SK-N-SH (cell line): ENCODE results near the gene WWC2. TPM values are rescaled to one million over a fixed set of nuclear protein-coding genes. Genes with fewer than 3 reads are reported as not detected.

ENCODE experiments used
- CTCF ChIA-PET: fragments of 300-600, 350-600 bp; formaldehyde crosslinking; extraction: SDS; loops from one replicate; lab custom pipeline; 2021; lab: Yijun Ruan, JAX
- POLR2A ChIA-PET: fragments of 350-600 bp; sonication (Branson Sonifier 250); formaldehyde crosslinking; extraction: SDS; loops from one replicate; lab custom pipeline; 2020; ENCODE audit warnings: antibody characterized with exemption, inconsistent platforms; lab: Yijun Ruan, JAX
- DNase-seq: peaks from one replicate; pipeline ENCODE4 v3.0.0; 2012
- H2AFZ ChIP-seq: fragments of 200-600 bp; sonication (generic); 2 replicates; pipeline ENCODE4 v1.8.1; 2016; ENCODE audit warnings: antibody characterized with exemption, mild to moderate bottlenecking, low read depth
- H3F3A ChIP-seq: fragments of 200-600 bp; sonication (generic); replicated peaks from 2 replicates; pipeline ENCODE3; 2016; ENCODE audit warnings: antibody characterized with exemption, mild to moderate bottlenecking; ENCODE audit not compliant: insufficient read depth
- H3K27ac ChIP-seq, 2 experiments: fragments of 200-500 bp in 1 of 2; fragments of 200-600 bp in 1 of 2; sonication (Bioruptor generic) in 1 of 2; sonication (generic), shearing (Covaris generic) in 1 of 2; 2 replicates each; pipeline versions ENCODE4 v1.5.1 to v1.6.1; 2014 to 2016; ENCODE audit warnings: low read depth in 2 of 2, inconsistent platforms in 1 of 2, low read length in 1 of 2, mild to moderate bottlenecking in 1 of 2, mixed read lengths in 1 of 2
- H3K27me3 ChIP-seq: fragments of 200-600 bp; sonication (generic), shearing (Covaris generic); 2 replicates; pipeline ENCODE4 v1.6.1; 2016; ENCODE audit warnings: mixed run types; ENCODE audit not compliant: insufficient read depth
- H3K36me3 ChIP-seq, 2 experiments: fragments of 200-500 bp in 1 of 2; fragments of 200-600 bp in 1 of 2; sonication (Bioruptor generic) in 1 of 2; sonication (generic) in 1 of 2; replicated peaks in 1 of 2; 2 replicates each; pipeline versions ENCODE3 to v1.5.1; 2014 to 2016; ENCODE audit warnings: low read length in 1 of 2, mild to moderate bottlenecking in 1 of 2; ENCODE audit not compliant: insufficient read depth in 2 of 2, control insufficient read depth in 1 of 2
- H3K4me1 ChIP-seq, 2 experiments: fragments of 200-500 bp in 1 of 2; fragments of 200-600 bp in 1 of 2; sonication (Bioruptor generic) in 1 of 2; sonication (generic), shearing (Covaris generic) in 1 of 2; 2 replicates each; pipeline versions ENCODE4 v1.5.1 to v1.6.1; 2014 to 2016; ENCODE audit warnings: low read depth in 1 of 2, low read length in 1 of 2, mixed run types in 1 of 2; ENCODE audit not compliant: insufficient read depth in 2 of 2, control insufficient read depth in 1 of 2
- H3K4me2 ChIP-seq: fragments of 200-600 bp; sonication (generic), shearing (Covaris generic); 2 replicates; pipeline ENCODE4 v1.6.1; 2017; ENCODE audit warnings: mixed run types
- H3K4me3 ChIP-seq, 2 experiments: fragments of 200-500 bp in 1 of 2; fragments of 200-600 bp in 1 of 2; sonication (Bioruptor generic) in 1 of 2; sonication (generic), shearing (Covaris generic) in 1 of 2; 2 replicates each; pipeline versions ENCODE4 v1.5.1 to v1.8.1; 2014 to 2016; ENCODE audit warnings: low read depth in 2 of 2, inconsistent platforms in 1 of 2, low read length in 1 of 2, mild to moderate bottlenecking in 1 of 2, mixed read lengths in 1 of 2, moderate library complexity in 1 of 2
- H3K79me2 ChIP-seq: fragments of 200-600 bp; sonication (generic); 2 replicates; pipeline ENCODE4 v1.8.1; 2017; ENCODE audit warnings: mild to moderate bottlenecking; ENCODE audit not compliant: insufficient read depth
- H3K9ac ChIP-seq: fragments of 200-600 bp; sonication (generic); 2 replicates; pipeline ENCODE4 v1.6.1; 2017; ENCODE audit warnings: mixed run types
- H3K9me2 ChIP-seq: fragments of 200-600 bp; sonication (generic); 2 replicates; pipeline ENCODE4 v1.6.1; 2017; ENCODE audit warnings: mixed run types
- H3K9me3 ChIP-seq: fragments of 200-600 bp; sonication (generic); 2 replicates; pipeline ENCODE4 v1.6.1; 2017; ENCODE audit warnings: mixed run types, mild to moderate bottlenecking, moderate library complexity
- H4K20me1 ChIP-seq: fragments of 200-600 bp; sonication (generic); 2 replicates; pipeline ENCODE4 v1.6.1; 2017; ENCODE audit warnings: mild to moderate bottlenecking, mixed run types; ENCODE audit not compliant: insufficient read depth
- ELF1 ChIP-seq: IDR thresholded peaks from 2 replicates; pipeline ENCODE4 v1.4.0; 2012
- EP300 ChIP-seq, 2 experiments: IDR thresholded peaks; 2 replicates each; pipeline versions ENCODE4 v1.4.0 to v1.6.1; 2012; ENCODE audit warnings: borderline replicate concordance in 1 of 2, low read depth in 1 of 2, low read length in 1 of 2
- EZH2phosphoT487 ChIP-seq: fragments of 200-600 bp; sonication (generic); IDR thresholded peaks from 2 replicates; pipeline ENCODE4 v1.6.1; 2017; ENCODE audit warnings: low read depth, mixed run types, mild to moderate bottlenecking, antibody characterized with exemption, moderate library complexity, borderline replicate concordance
- FOSL2 ChIP-seq: IDR thresholded peaks from 2 replicates; pipeline ENCODE4 v1.4.0; 2012; ENCODE audit warnings: low read depth, mild to moderate bottlenecking, moderate library complexity, borderline replicate concordance
- FOXJ3 ChIP-seq: sonication (generic); formaldehyde crosslinking; IDR thresholded peaks from 2 replicates; pipeline ENCODE4 v1.5.1; 2020; ENCODE audit warnings: mild to moderate bottlenecking, missing genetic modification reagents
- GABPA ChIP-seq: IDR thresholded peaks from 2 replicates; pipeline ENCODE4 v1.4.0; 2012; ENCODE audit warnings: low read depth, mild to moderate bottlenecking
- GATA2 ChIP-seq: sonication (generic); formaldehyde crosslinking; IDR thresholded peaks from 2 replicates; pipeline ENCODE4 v1.5.0; 2020; ENCODE audit warnings: mild to moderate bottlenecking, missing genetic modification reagents
- IRF3 ChIP-seq: fragments of 150-350 bp; IDR thresholded peaks from 2 replicates; pipeline ENCODE4 v1.6.1; 2016; ENCODE audit warnings: mild to moderate bottlenecking, low read depth, low read length
- MAX ChIP-seq: IDR thresholded peaks from 2 replicates; pipeline ENCODE4 v1.4.0; 2012; ENCODE audit warnings: low read depth
- MXI1 ChIP-seq: IDR thresholded peaks from 2 replicates; pipeline ENCODE4 v1.6.1; 2012; ENCODE audit warnings: mild to moderate bottlenecking, low read depth, low read length, improper control_type of control experiment
- PBX3 ChIP-seq: IDR thresholded peaks from 2 replicates; pipeline ENCODE4; 2012
- POLR2AphosphoS5 ChIP-seq: IDR thresholded peaks from 2 replicates; pipeline ENCODE4 v1.6.1; 2012; ENCODE audit warnings: low read depth, low read length
- RCOR1 ChIP-seq: fragments of 150-350 bp; IDR thresholded peaks from 2 replicates; pipeline ENCODE4 v1.6.1; 2017; ENCODE audit warnings: antibody characterized with exemption, low read length
- RFX5 ChIP-seq: IDR thresholded peaks from 2 replicates; pipeline ENCODE4 v1.6.1; 2012; ENCODE audit warnings: mild to moderate bottlenecking, improper control_type of control experiment, low read length
- RXRA ChIP-seq: IDR thresholded peaks from 2 replicates; pipeline ENCODE4 v1.4.0; 2012; ENCODE audit warnings: low read depth, mild to moderate bottlenecking, borderline replicate concordance
- SMC3 ChIP-seq: IDR thresholded peaks from 2 replicates; pipeline ENCODE4 v1.6.1; 2012; ENCODE audit warnings: low read depth, low read length, improper control_type of control experiment
- TAF1 ChIP-seq: IDR thresholded peaks from 2 replicates; pipeline ENCODE4 v1.6.1; 2012; ENCODE audit warnings: low read depth, mild to moderate bottlenecking, low read length, moderate library complexity, borderline replicate concordance
- TCF12 ChIP-seq: IDR thresholded peaks from 2 replicates; pipeline ENCODE4 v1.4.0; 2012
- YY1 ChIP-seq: IDR thresholded peaks from 2 replicates; pipeline ENCODE4 v1.4.0; 2012; ENCODE audit warnings: low read depth, mild to moderate bottlenecking
- ZBTB33 ChIP-seq: IDR thresholded peaks from 2 replicates; pipeline ENCODE4 v1.4.0; 2012; ENCODE audit warnings: low read depth, borderline replicate concordance
- WGBS: methylation state at CpG from one replicate; pipeline ENCODE4 v1.1.6; 2017; ENCODE audit warnings: low lambda C conversion rate; 5-methylcytosine and 5-hydroxymethylcytosine counted together
- polyA plus RNA-seq, 3 experiments: library from polyadenylated mRNA; depleted of rRNA; stranded (reverse); fragments of >200 nt; gene quantifications; 2 replicates each; pipeline ENCODE4 v1.2.3, GENCODE V29; 2012

The WWC2 gene
- polyA plus RNA-seq, 1 of the 3 experiments (the other 2 are of a cell fraction): 18.4 TPM

- no peak for TF ChIP-seq RXRA
- no peak for TF ChIP-seq GATA2 (CRISPR knock-in tag)
These were observed 59.0 kb downstream of the WWC2 start (continued) for GRCh38 chr4:183158062-183158461.

GRCh38 chr4:183161630-183162029 is 62.6 kb downstream of the WWC2 start:
- H3K4me2 ChIP-seq: no peak overlapping the region
- 97% methylated on average over 5 of the region's 5 CpGs for WGBS
- H3K79me2 ChIP-seq: peaks cover 80% of the 10 kb centered on the region
- no peak overlapping the region for H3K4me3 ChIP-seq
- peaks cover 9% of the 10 kb centered on the region for H3F3A ChIP-seq
- peaks cover 5 to 18% of the 10 kb centered on the region in 2 experiments; a peak in 2 of 4 replicates for H3K4me1 ChIP-seq
- H3K27ac ChIP-seq: no peak overlapping the region
- no peak overlapping the region for H3K9ac ChIP-seq
- peaks cover 7% of the 10 kb centered on the region; the same call in 1 of the 2 replicates for H4K20me1 ChIP-seq
- CTCF ChIA-PET: no interaction called here
- no peak for DNase-seq
- POLR2A ChIA-PET: no interaction called here
- no peaks in the 10 kb centered on the region for H3K27me3 ChIP-seq
- no peaks in the 10 kb centered on the region for H3K9me3 ChIP-seq
- no peaks in the 10 kb centered on the region for H3K9me2 ChIP-seq
- no peak overlapping the region for H2AFZ ChIP-seq
- no peaks in the 10 kb centered on the region for H3K36me3 ChIP-seq
- no peak for TF ChIP-seq ELF1
- no peak for TF ChIP-seq FOSL2
- TF ChIP-seq, all 33 proteins: peak for 0

- POLR2A ChIA-PET: no interaction called here
- H3K27me3 ChIP-seq: no peaks in the 10 kb centered on the region
- H3K4me1 ChIP-seq: peaks cover 5 to 18% of the 10 kb centered on the region in 2 experiments; a peak in 2 of 4 replicates
- TF ChIP-seq MAX (no peak), YY1 (no peak), RFX5 (no peak), RCOR1 (no peak), SMC3 (no peak), EP300 (IDR thresholded peaks at IDR 0.05; ENCODE audit: borderline replicate concordance in 1 of 2, low read depth in 1 of 2, low read length in 1 of 2) (no peak), POLR2AphosphoS5 (no peak), GABPA (no peak), FOXJ3 (no peak), TAF1 (no peak), IRF3 (no peak), ZBTB33 (no peak), TCF12 (no peak), GATA2 (CRISPR knock-in tag) (no peak), MXI1 (no peak), PBX3 (no peak), EZH2phosphoT487 (no peak)
- H3F3A ChIP-seq: peaks cover 9% of the 10 kb centered on the region
- WGBS: 96% methylated on average over 3 of the region's 3 CpGs
- CTCF ChIA-PET: interaction anchor here (1.1 to 1.5 kb wide), 4 partner anchors 17 to 100 kb away, joined by 3 to 6 read pairs (median 4); no protein-coding TSS in a partner anchor
- H3K9ac ChIP-seq: no peak overlapping the region
- H3K9me3 ChIP-seq: no peaks in the 10 kb centered on the region
- H3K36me3 ChIP-seq: no peaks in the 10 kb centered on the region
- peaks cover 7% of the 10 kb centered on the region; the same call in 1 of the 2 replicates for H4K20me1 ChIP-seq
- DNase-seq: no peak
- no peak overlapping the region for H3K4me2 ChIP-seq
- H3K4me3 ChIP-seq: no peak overlapping the region
- H3K27ac ChIP-seq: no peak overlapping the region
- no peak overlapping the region for H2AFZ ChIP-seq
- no peaks in the 10 kb centered on the region for H3K9me2 ChIP-seq
- peaks cover 80% of the 10 kb centered on the region for H3K79me2 ChIP-seq
These were observed 64.1 kb downstream of the WWC2 start for GRCh38 chr4:183163135-183163534.
